HG03135 (cell line): ENCODE data around the gene DDX60.
"Not testable (repeated sequence)": the region's sequence is repeated elsewhere in the genome, so short reads cannot be mapped to it uniquely, and the experiment has no call there.

Source experiments
- ATAC-seq: cut with Tn5 transposase; IDR thresholded peaks from one replicate; pipeline ENCODE4 v1.9.1; 2021; ENCODE audit warnings: mild to moderate bottlenecking, moderate library complexity; ENCODE audit not compliant: unreplicated experiment

Gene DDX60

GRCh38 chr4:168304744-168305459, 13.7 kb downstream of the DDX60 start:
- no peak for ATAC-seq

GRCh38 chr4:168303430-168303829, 15.1 kb downstream of the DDX60 start:
- not testable (repeated sequence) for ATAC-seq

- ATAC-seq, result no peak
Measured at GRCh38 chr4:168293386-168293975, 25.1 kb downstream of the DDX60 start.

- no peak for ATAC-seq
Measured at GRCh38 chr4:168291242-168291641, 27.3 kb downstream of the DDX60 start.

GRCh38 chr4:168285850-168286249, 32.7 kb downstream of the DDX60 start:
- not testable (repeated sequence) for ATAC-seq

GRCh38 chr4:168279556-168279955, 39.0 kb downstream of the DDX60 start:
- no peak for ATAC-seq

GRCh38 chr4:168275836-168276235, 42.7 kb downstream of the DDX60 start:
- ATAC-seq, result no peak

GRCh38 chr4:168274871-168275270, 43.7 kb downstream of the DDX60 start:
- ATAC-seq, result no peak

- no peak for ATAC-seq
Measured at GRCh38 chr4:168273838-168274237, 44.7 kb downstream of the DDX60 start.

- no peak for ATAC-seq
Measured at GRCh38 chr4:168272488-168272887, 46.1 kb downstream of the DDX60 start.

- no peak for ATAC-seq
Measured at GRCh38 chr4:168269896-168270295, 48.7 kb downstream of the DDX60 start.

GRCh38 chr4:168265327-168265726, 53.2 kb downstream of the DDX60 start:
- ATAC-seq, result no peak

- ATAC-seq, result no peak
Measured at GRCh38 chr4:168264903-168265302, 53.6 kb downstream of the DDX60 start.

- ATAC-seq, result no peak
Measured at GRCh38 chr4:168263039-168263438, 55.5 kb downstream of the DDX60 start.

- no peak for ATAC-seq
Measured at GRCh38 chr4:168259096-168259495, 59.5 kb downstream of the DDX60 start.

- ATAC-seq, result no peak
Measured at GRCh38 chr4:168257768-168258167, 60.8 kb downstream of the DDX60 start.

GRCh38 chr4:168248176-168248710, 70.3 kb downstream of the DDX60 start:
- no peak for ATAC-seq

GRCh38 chr4:168247603-168248002, 70.9 kb downstream of the DDX60 start:
- ATAC-seq, result no peak

- no peak for ATAC-seq
Measured at GRCh38 chr4:168241953-168242352, 76.6 kb downstream of the DDX60 start.

GRCh38 chr4:168240821-168241220, 77.7 kb downstream of the DDX60 start:
- no peak for ATAC-seq

- ATAC-seq, result no peak
Measured at GRCh38 chr4:168221301-168221700, 97.3 kb downstream of the DDX60 start.

- no peak for ATAC-seq
Measured at GRCh38 chr4:168220893-168221292, 97.7 kb downstream of the DDX60 start.
